Measurements from ENCODE around the gene KPTN. TPM values are rescaled to one million over a fixed set of nuclear protein-coding genes. Genes with fewer than 3 reads are reported as not detected.

Gene KPTN
- total and polyA plus RNA-seq, 2 donors (not counting 1 experiment from before 2014, with no cell fraction given): 5.3 to 6.9 TPM

- peak overlapping the region; percentile 96 for H3K27ac ChIP-seq (ENCODE audit: insufficient read depth, low read length)
- DNase-seq (ENCODE audit: low read depth in 2 of 2): no peak
- H3K79me2 ChIP-seq (ENCODE audit: control insufficient read depth, insufficient read depth, low read length): peaks cover 54% of the 10 kb centered on the region
- H3K27me3 ChIP-seq (ENCODE audit: control insufficient read depth, insufficient read depth, low read length): no peaks in the 10 kb centered on the region
- H3K4me1 ChIP-seq (ENCODE audit: control insufficient read depth, extremely low read depth, insufficient read depth, low read length): peaks cover 31% of the 10 kb centered on the region
- H3K9ac ChIP-seq (ENCODE audit: insufficient read depth, low read length): peak overlapping the region; percentile 95
- no peak for TF ChIP-seq CTCF (conservative IDR thresholded peaks at IDR 0.05 in 1 of 2, IDR thresholded peaks at IDR 0.05 in 1 of 2; ENCODE audit: low read depth in 1 of 2, low read length in 2 of 2)
- no peak for TF ChIP-seq EZH2 (IDR thresholded peaks at IDR 0.05; ENCODE audit: low read length, missing control alignments)
- no peak overlapping the region for H2AFZ ChIP-seq (ENCODE audit: low read length)
- H4K20me1 ChIP-seq (ENCODE audit: control insufficient read depth, extremely low read depth, insufficient read depth, low read length): no peaks in the 10 kb centered on the region
- H3K36me3 ChIP-seq (ENCODE audit: control insufficient read depth, insufficient read depth, low read length): no peaks in the 10 kb centered on the region
- H3K4me3 ChIP-seq (replicated peaks in 1 of 4; ENCODE audit: control extremely low read depth in 1 of 4, insufficient read depth in 1 of 4, low read depth in 3 of 4, low read length in 4 of 4): peak overlapping the region; percentile 54 to 98 (median 82)
- peak overlapping the region; percentile 85 for H3K4me2 ChIP-seq (ENCODE audit: extremely low read depth, insufficient read depth, low read length)
- no peaks in the 10 kb centered on the region for H3K9me3 ChIP-seq (ENCODE audit: control insufficient read depth, insufficient read depth, low read depth, low read length)
Observed at GRCh38 chr19:47514151-47514868, 30.3 kb upstream of the KPTN start.

GRCh38 chr19:47512948-47513319 is 28.9 kb upstream of the KPTN start:
- TF ChIP-seq CTCF (conservative IDR thresholded peaks at IDR 0.05 in 1 of 2, IDR thresholded peaks at IDR 0.05 in 1 of 2; ENCODE audit: low read depth in 1 of 2, low read length in 2 of 2) (no peak), EZH2 (IDR thresholded peaks at IDR 0.05; ENCODE audit: low read length, missing control alignments) (no peak)
- no peak for DNase-seq (ENCODE audit: low read depth in 2 of 2)
- Histone ChIP-seq H3K4me2 (ENCODE audit: extremely low read depth, insufficient read depth, low read length) (peak overlapping the region; percentile 71), H3K4me3 (replicated peaks in 1 of 4; ENCODE audit: control extremely low read depth in 1 of 4, insufficient read depth in 1 of 4, low read depth in 3 of 4, low read length in 4 of 4) (peak overlapping the region; percentile 20 to 98 (median 47)), H3K4me1 (ENCODE audit: control insufficient read depth, extremely low read depth, insufficient read depth, low read length) (peaks cover 31% of the 10 kb centered on the region), H3K9ac (ENCODE audit: insufficient read depth, low read length) (peak overlapping the region; percentile 44), H3K27ac (ENCODE audit: insufficient read depth, low read length) (peak overlapping the region; percentile 75), H3K36me3 (ENCODE audit: control insufficient read depth, insufficient read depth, low read length) (no peaks in the 10 kb centered on the region), H3K79me2 (ENCODE audit: control insufficient read depth, insufficient read depth, low read length) (peaks cover 66% of the 10 kb centered on the region), H3K9me3 (ENCODE audit: control insufficient read depth, insufficient read depth, low read depth, low read length) (no peaks in the 10 kb centered on the region), H3K27me3 (ENCODE audit: control insufficient read depth, insufficient read depth, low read length) (no peaks in the 10 kb centered on the region), H4K20me1 (ENCODE audit: control insufficient read depth, extremely low read depth, insufficient read depth, low read length) (no peaks in the 10 kb centered on the region), H2AFZ (ENCODE audit: low read length) (no peak overlapping the region)

- TF ChIP-seq EZH2 (IDR thresholded peaks at IDR 0.05; ENCODE audit: low read length, missing control alignments) (no peak), CTCF (conservative IDR thresholded peaks at IDR 0.05 in 1 of 2, IDR thresholded peaks at IDR 0.05 in 1 of 2; ENCODE audit: low read depth in 1 of 2, low read length in 2 of 2) (no peak)
- Histone ChIP-seq H4K20me1 (ENCODE audit: control insufficient read depth, extremely low read depth, insufficient read depth, low read length) (no peaks in the 10 kb centered on the region), H2AFZ (ENCODE audit: low read length) (no peak overlapping the region), H3K4me1 (ENCODE audit: control insufficient read depth, extremely low read depth, insufficient read depth, low read length) (peaks cover 31% of the 10 kb centered on the region), H3K4me2 (ENCODE audit: extremely low read depth, insufficient read depth, low read length) (peak overlapping the region; percentile 71), H3K27ac (ENCODE audit: insufficient read depth, low read length) (peak overlapping the region; percentile 75), H3K36me3 (ENCODE audit: control insufficient read depth, insufficient read depth, low read length) (no peaks in the 10 kb centered on the region), H3K27me3 (ENCODE audit: control insufficient read depth, insufficient read depth, low read length) (no peaks in the 10 kb centered on the region), H3K79me2 (ENCODE audit: control insufficient read depth, insufficient read depth, low read length) (peaks cover 71% of the 10 kb centered on the region), H3K9me3 (ENCODE audit: control insufficient read depth, insufficient read depth, low read depth, low read length) (no peaks in the 10 kb centered on the region), H3K9ac (ENCODE audit: insufficient read depth, low read length) (peak overlapping the region; percentile 44), H3K4me3 (replicated peaks in 1 of 4; ENCODE audit: control extremely low read depth in 1 of 4, insufficient read depth in 1 of 4, low read depth in 3 of 4, low read length in 4 of 4) (peak overlapping the region; percentile 20 to 98 (median 47))
- DNase-seq (ENCODE audit: low read depth in 2 of 2): peak; percentile 5 to 78
Observed at GRCh38 chr19:47512183-47512947, 28.3 kb upstream of the KPTN start.

Measured in fibroblast of lung (primary cell).